ENCODE measurements around the gene KCNK5. TPM values are rescaled to one million over a fixed set of nuclear protein-coding genes. Genes with fewer than 3 reads are reported as not detected.

KCNK5 gene
- total RNA-seq, 1 experiment from 2014 or later = not detected

DNA sequence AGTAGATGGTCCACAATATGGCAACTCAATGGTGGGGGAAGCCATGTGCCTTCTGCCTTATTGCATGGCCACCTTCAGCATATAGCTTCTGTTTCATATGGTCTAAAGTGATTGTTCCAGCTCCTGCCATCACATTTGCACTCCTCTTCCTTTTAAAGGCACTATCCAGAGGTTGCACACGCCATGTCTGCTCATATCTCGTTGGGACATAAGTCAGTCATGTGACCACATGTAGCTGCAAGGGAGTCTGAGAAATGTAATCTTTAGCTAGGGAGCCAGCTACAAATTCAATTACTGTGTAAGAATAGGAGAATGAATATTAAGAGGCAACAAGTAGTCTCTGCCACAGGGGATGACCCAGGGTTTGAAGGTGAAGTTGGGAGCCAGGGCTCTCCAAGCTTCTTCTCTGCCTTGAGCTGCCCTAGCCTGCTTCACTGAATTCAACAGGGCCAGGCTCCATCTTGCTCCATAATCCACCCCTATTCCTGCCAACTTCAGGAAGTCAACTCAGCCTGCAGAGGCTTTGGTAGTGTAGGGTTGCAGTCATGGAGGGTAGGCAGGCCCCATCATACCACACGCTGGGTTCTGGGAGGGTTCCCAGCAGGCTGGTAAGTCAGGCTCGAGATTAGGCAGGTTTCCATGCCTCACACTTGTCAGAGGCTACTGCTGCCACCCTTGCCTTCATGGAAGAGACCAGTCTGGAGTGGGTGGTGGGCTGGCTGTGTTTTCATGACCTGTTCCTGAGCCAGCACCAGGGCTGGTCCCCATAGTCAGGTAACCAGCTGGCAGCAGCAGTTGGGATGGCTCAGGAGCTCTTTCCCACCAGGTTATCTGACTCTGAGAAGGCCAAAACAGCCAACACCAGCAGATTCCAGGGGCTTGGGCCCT lies 57.5 kb downstream of the KCNK5 start:
- no peaks in the 10 kb centered on the region for H3K27me3 ChIP-seq (ENCODE audit: low read length)
- no peak overlapping the region for H3K4me2 ChIP-seq (ENCODE audit: low read depth, low read length, poor library complexity, severe bottlenecking)
- H3K4me1 ChIP-seq (ENCODE audit: low read length) = no peaks in the 10 kb centered on the region
- H3K9me3 ChIP-seq (ENCODE audit: low read length) = no peaks in the 10 kb centered on the region
- H3K9me2 ChIP-seq (replicated peaks; ENCODE audit: insufficient read depth, low read length) = no peaks in the 10 kb centered on the region
- H2AFZ ChIP-seq (ENCODE audit: low read length) = no peak overlapping the region
- DNase-seq = no peak
- no peaks in the 10 kb centered on the region for H3K79me2 ChIP-seq (ENCODE audit: low read length)
- H3K4me3 ChIP-seq (ENCODE audit: low read length) = no peak overlapping the region
- H3K27ac ChIP-seq (ENCODE audit: low read length) = no peak overlapping the region
- no peaks in the 10 kb centered on the region for H3K36me3 ChIP-seq (ENCODE audit: insufficient read depth, low read length)
- no peak overlapping the region for H3K9ac ChIP-seq (ENCODE audit: low read length)
- no peaks in the 10 kb centered on the region for H4K20me1 ChIP-seq (ENCODE audit: insufficient read depth, low read depth, low read length)

DNA sequence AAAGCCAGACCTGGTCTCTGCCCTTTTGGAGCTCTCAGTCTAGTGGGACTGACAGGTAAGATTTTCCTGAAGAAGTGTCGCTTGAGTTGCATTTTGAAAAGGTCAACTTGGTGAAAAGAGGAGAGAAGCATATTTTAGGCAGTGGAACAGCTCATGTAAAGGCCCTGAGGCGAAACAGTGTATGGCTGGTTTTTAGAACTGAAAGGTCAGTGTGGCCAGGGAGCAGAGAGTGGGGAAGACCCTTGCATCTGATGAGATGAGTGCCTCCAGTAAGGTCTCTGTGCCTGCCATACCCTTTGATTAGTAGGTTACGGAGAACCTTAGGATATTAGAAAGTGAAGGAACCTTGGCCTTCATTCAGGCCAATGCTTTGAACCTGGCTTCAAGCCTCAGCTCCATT lies 58.4 kb downstream of the KCNK5 start:
- H3K27me3 ChIP-seq (ENCODE audit: low read length) = no peaks in the 10 kb centered on the region
- no peaks in the 10 kb centered on the region for H3K79me2 ChIP-seq (ENCODE audit: low read length)
- no peak overlapping the region for H2AFZ ChIP-seq (ENCODE audit: low read length)
- H3K27ac ChIP-seq (ENCODE audit: low read length) = no peak overlapping the region
- H3K36me3 ChIP-seq (ENCODE audit: insufficient read depth, low read length) = no peaks in the 10 kb centered on the region
- H3K9me3 ChIP-seq (ENCODE audit: low read length) = no peaks in the 10 kb centered on the region
- no peaks in the 10 kb centered on the region for H3K4me1 ChIP-seq (ENCODE audit: low read length)
- no peak overlapping the region for H3K4me2 ChIP-seq (ENCODE audit: low read depth, low read length, poor library complexity, severe bottlenecking)
- H3K4me3 ChIP-seq (ENCODE audit: low read length) = no peak overlapping the region
- no peak overlapping the region for H3K9ac ChIP-seq (ENCODE audit: low read length)
- H3K9me2 ChIP-seq (replicated peaks; ENCODE audit: insufficient read depth, low read length) = no peaks in the 10 kb centered on the region
- no peaks in the 10 kb centered on the region for H4K20me1 ChIP-seq (ENCODE audit: insufficient read depth, low read depth, low read length)
- DNase-seq = no peak

DNA sequence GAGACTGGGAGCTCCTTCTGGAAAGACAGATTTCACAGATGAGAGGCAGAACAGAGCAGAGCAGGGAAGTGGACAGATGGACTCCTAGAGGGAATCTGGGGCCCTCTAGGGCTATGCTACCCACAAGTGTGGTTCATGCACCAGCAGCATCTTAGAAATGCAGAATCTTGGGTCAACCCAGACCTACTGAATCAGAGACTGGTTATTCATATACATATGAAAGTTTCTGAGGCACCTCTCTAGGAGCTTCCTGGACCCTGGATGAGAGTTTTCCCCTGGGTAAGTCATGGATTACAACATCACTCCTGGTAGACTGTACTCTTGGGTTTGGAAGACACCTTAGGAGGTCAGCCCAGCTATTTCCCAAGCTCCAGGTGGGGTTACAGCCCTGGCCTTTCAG lies 58.9 kb downstream of the KCNK5 start:
- no peak for DNase-seq
- no peaks in the 10 kb centered on the region for H3K9me2 ChIP-seq (replicated peaks; ENCODE audit: insufficient read depth, low read length)
- H3K9ac ChIP-seq (ENCODE audit: low read length) = no peak overlapping the region
- H3K4me3 ChIP-seq (ENCODE audit: low read length) = no peak overlapping the region
- no peaks in the 10 kb centered on the region for H3K9me3 ChIP-seq (ENCODE audit: low read length)
- H3K27me3 ChIP-seq (ENCODE audit: low read length) = no peaks in the 10 kb centered on the region
- no peak overlapping the region for H3K4me2 ChIP-seq (ENCODE audit: low read depth, low read length, poor library complexity, severe bottlenecking)
- H2AFZ ChIP-seq (ENCODE audit: low read length) = no peak overlapping the region
- H3K27ac ChIP-seq (ENCODE audit: low read length) = no peak overlapping the region
- no peaks in the 10 kb centered on the region for H3K79me2 ChIP-seq (ENCODE audit: low read length)
- H3K4me1 ChIP-seq (ENCODE audit: low read length) = no peaks in the 10 kb centered on the region
- H4K20me1 ChIP-seq (ENCODE audit: insufficient read depth, low read depth, low read length) = no peaks in the 10 kb centered on the region
- no peaks in the 10 kb centered on the region for H3K36me3 ChIP-seq (ENCODE audit: insufficient read depth, low read length)

DNA sequence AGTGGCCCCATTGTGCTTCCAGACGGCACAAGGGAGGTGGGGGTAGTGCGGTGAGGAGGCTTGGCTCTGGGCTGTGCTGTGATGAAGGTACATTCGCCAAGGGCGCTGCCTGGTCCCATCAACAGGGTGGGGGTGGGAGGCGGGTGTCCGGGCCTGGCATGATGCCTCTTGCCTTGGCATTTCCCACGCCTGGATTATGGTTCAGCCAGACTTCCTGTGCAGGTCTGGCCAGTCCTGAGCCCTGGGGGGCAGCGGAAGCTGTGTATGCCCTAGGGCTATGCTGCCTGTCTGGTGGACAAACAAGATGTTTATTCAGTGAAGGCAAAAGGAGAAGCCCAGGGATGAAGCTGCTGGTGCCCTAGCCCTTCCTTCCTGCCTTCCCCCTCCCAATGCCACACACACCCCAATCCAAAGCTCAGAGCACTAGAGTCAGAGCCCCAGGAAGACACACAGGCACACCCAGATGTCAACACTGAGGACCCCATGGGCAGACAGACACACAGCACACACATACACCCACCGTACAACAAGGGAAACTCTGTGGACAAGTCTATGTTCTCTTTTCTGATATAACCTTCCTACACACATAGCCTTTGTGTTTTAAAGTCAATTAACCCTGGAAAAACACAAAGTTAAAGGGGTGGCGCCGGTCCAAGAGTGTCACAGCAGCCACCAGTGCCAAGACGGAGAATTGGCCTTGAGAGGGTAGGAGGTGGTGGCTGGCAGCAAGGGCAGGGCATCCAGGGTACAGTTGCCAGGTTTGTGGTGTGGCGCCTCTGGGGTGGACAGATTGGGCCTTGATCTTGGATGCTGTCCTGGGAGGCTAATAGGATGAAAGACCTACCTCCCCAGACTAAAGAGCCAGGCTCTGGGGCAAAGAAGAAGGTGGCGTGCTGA lies 59.6 kb downstream of the KCNK5 start:
- Histone ChIP-seq H3K4me1 (ENCODE audit: low read length) (no peaks in the 10 kb centered on the region), H3K79me2 (ENCODE audit: low read length) (no peaks in the 10 kb centered on the region), H3K27ac (ENCODE audit: low read length) (no peak overlapping the region), H4K20me1 (ENCODE audit: insufficient read depth, low read depth, low read length) (no peaks in the 10 kb centered on the region), H3K36me3 (ENCODE audit: insufficient read depth, low read length) (no peaks in the 10 kb centered on the region), H3K9ac (ENCODE audit: low read length) (no peak overlapping the region), H3K4me2 (ENCODE audit: low read depth, low read length, poor library complexity, severe bottlenecking) (no peak overlapping the region), H3K27me3 (ENCODE audit: low read length) (no peaks in the 10 kb centered on the region), H3K9me2 (replicated peaks; ENCODE audit: insufficient read depth, low read length) (no peaks in the 10 kb centered on the region), H2AFZ (ENCODE audit: low read length) (no peak overlapping the region), H3K4me3 (ENCODE audit: low read length) (no peak overlapping the region), H3K9me3 (ENCODE audit: low read length) (no peaks in the 10 kb centered on the region)
- DNase-seq = no peak

DNA sequence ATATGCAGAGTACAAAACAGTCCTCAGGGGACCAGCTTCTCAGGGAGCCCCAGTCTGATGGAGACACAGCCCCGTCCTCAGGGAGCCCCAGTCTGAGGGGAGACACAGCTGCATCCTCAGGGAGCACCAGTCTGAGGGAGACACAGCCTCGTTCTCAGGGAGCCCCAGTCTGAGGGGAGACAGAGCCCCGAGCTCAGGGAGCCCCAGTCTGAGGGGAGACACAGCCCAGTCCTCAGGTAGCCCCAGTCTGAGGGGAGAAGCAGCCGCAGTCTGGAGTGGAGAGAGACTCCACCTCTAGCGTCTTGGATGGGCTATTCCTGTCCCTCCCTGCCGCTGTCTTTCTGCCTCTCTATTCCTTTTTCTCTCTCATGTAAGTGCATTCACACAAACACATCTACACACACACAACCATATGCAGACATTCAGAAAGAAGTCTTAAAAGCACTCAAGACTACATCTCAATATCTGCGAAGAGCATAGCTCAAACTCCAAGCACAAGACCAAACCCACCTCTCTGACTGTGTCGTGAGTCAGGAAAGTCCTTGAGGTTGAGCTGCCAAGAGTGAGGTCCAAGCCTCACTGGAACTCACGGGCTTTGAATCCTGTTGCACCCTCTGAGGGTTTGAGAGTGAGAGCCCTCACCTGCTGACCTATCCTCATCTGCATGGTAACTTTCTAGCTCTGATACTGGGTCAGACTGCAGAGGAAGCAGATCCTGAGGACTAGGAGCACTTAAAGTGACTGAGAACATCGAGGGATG lies 61.2 kb downstream of the KCNK5 start:
- H2AFZ ChIP-seq (ENCODE audit: low read length) = no peak overlapping the region
- no peak overlapping the region for H3K27ac ChIP-seq (ENCODE audit: low read length)
- no peaks in the 10 kb centered on the region for H3K9me2 ChIP-seq (replicated peaks; ENCODE audit: insufficient read depth, low read length)
- no peak for DNase-seq
- H3K36me3 ChIP-seq (ENCODE audit: insufficient read depth, low read length) = no peaks in the 10 kb centered on the region
- no peaks in the 10 kb centered on the region for H3K27me3 ChIP-seq (ENCODE audit: low read length)
- H4K20me1 ChIP-seq (ENCODE audit: insufficient read depth, low read depth, low read length) = no peaks in the 10 kb centered on the region
- H3K4me3 ChIP-seq (ENCODE audit: low read length) = no peak overlapping the region
- no peaks in the 10 kb centered on the region for H3K79me2 ChIP-seq (ENCODE audit: low read length)
- H3K9me3 ChIP-seq (ENCODE audit: low read length) = no peaks in the 10 kb centered on the region
- no peaks in the 10 kb centered on the region for H3K4me1 ChIP-seq (ENCODE audit: low read length)
- no peak overlapping the region for H3K9ac ChIP-seq (ENCODE audit: low read length)
- H3K4me2 ChIP-seq (ENCODE audit: low read depth, low read length, poor library complexity, severe bottlenecking) = no peak overlapping the region

DNA sequence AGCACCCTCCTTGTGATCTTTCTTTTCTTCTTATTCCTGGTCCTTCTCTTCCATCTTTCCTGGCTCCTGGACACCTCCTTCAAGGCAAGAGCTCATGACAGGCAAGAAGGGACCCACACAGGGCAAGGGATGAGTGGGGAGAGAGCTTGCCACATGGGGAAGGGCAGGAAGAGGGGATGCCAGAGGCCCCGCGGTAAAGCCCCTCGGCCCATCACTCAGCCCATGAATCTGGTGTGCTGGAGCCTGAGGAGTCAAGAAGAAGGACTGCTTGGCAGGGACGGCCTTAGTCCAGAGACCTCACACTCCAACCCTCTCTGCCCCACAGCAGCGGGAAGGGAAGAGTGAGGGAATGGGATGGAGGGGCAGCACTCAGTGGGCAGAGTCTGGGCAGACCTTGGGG lies 62.0 kb downstream of the KCNK5 start:
- H3K9me3 ChIP-seq (ENCODE audit: low read length) = no peaks in the 10 kb centered on the region
- no peak overlapping the region for H3K9ac ChIP-seq (ENCODE audit: low read length)
- H3K4me1 ChIP-seq (ENCODE audit: low read length) = no peaks in the 10 kb centered on the region
- H3K79me2 ChIP-seq (ENCODE audit: low read length) = no peaks in the 10 kb centered on the region
- H2AFZ ChIP-seq (ENCODE audit: low read length) = no peak overlapping the region
- no peak for DNase-seq
- H4K20me1 ChIP-seq (ENCODE audit: insufficient read depth, low read depth, low read length) = no peaks in the 10 kb centered on the region
- no peaks in the 10 kb centered on the region for H3K27me3 ChIP-seq (ENCODE audit: low read length)
- H3K4me3 ChIP-seq (ENCODE audit: low read length) = no peak overlapping the region
- no peak overlapping the region for H3K4me2 ChIP-seq (ENCODE audit: low read depth, low read length, poor library complexity, severe bottlenecking)
- H3K9me2 ChIP-seq (replicated peaks; ENCODE audit: insufficient read depth, low read length) = no peaks in the 10 kb centered on the region
- H3K27ac ChIP-seq (ENCODE audit: low read length) = no peak overlapping the region
- no peaks in the 10 kb centered on the region for H3K36me3 ChIP-seq (ENCODE audit: insufficient read depth, low read length)

DNA sequence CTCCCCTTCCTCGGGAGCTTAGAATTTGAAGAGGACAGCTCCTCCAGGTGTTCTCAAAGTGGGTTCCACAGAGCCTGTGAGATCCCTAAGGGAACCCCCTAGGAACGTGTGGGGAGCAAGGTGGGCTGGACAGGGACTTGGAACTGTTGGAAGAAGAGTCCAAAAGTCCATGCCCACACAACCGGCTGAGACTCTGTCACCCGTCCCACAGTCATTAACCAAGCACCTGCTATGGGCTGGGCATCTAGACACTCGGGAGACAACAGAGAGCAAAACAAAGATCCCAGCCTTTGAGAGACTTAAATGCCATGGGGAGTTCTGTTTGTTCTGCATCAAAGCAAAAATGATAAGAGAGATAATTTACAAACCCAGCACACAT lies 62.4 kb downstream of the KCNK5 start:
- H3K9me2 ChIP-seq (replicated peaks; ENCODE audit: insufficient read depth, low read length) = no peaks in the 10 kb centered on the region
- H3K4me2 ChIP-seq (ENCODE audit: low read depth, low read length, poor library complexity, severe bottlenecking) = no peak overlapping the region
- no peaks in the 10 kb centered on the region for H3K79me2 ChIP-seq (ENCODE audit: low read length)
- no peaks in the 10 kb centered on the region for H3K27me3 ChIP-seq (ENCODE audit: low read length)
- no peak overlapping the region for H3K9ac ChIP-seq (ENCODE audit: low read length)
- DNase-seq = no peak
- no peak overlapping the region for H3K4me3 ChIP-seq (ENCODE audit: low read length)
- H3K36me3 ChIP-seq (ENCODE audit: insufficient read depth, low read length) = no peaks in the 10 kb centered on the region
- no peaks in the 10 kb centered on the region for H4K20me1 ChIP-seq (ENCODE audit: insufficient read depth, low read depth, low read length)
- no peak overlapping the region for H3K27ac ChIP-seq (ENCODE audit: low read length)
- no peaks in the 10 kb centered on the region for H3K4me1 ChIP-seq (ENCODE audit: low read length)
- no peak overlapping the region for H2AFZ ChIP-seq (ENCODE audit: low read length)
- no peaks in the 10 kb centered on the region for H3K9me3 ChIP-seq (ENCODE audit: low read length)
